ENCODE results near the gene PPIL4.

DNA sequence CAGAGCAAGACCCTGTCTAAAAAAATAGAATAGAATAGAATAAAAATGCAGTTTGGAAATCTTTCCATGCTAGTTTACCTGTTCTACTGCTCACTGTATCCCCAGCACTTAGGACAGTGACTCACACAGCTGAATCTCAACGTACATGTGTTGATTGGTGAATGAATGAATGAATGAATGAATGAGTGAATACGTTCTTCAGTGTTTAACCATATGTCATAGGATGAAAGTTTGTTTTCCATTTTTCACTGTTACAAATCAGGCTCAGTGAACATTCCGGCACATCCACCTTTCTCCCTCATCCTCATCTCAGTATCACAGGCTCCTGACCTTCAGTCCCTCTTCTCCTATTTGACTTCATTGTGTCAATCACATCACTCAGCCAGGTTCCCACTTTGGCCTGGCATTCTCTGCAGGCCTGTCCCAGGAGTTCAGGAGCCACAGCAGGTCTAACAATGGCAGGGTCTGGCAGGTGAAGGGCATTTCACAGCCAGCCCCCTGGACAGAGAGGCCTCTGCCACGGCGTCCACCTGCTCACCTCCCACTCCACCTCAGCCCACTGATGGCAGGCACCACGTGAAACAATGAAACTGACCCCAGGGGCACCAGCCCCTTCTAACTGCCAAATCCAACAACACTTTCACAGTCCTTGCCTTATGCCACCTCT, 68.9 kb downstream of the PPIL4 start:
- TF ChIP-seq POLR2A (IDR thresholded peaks at IDR 0.05) (no peak), POLR2AphosphoS5 (IDR thresholded peaks at IDR 0.05) (no peak), EP300 (IDR thresholded peaks at IDR 0.05; ENCODE audit: low read depth) (no peak)
- TF ChIP-seq, protein P1, sequence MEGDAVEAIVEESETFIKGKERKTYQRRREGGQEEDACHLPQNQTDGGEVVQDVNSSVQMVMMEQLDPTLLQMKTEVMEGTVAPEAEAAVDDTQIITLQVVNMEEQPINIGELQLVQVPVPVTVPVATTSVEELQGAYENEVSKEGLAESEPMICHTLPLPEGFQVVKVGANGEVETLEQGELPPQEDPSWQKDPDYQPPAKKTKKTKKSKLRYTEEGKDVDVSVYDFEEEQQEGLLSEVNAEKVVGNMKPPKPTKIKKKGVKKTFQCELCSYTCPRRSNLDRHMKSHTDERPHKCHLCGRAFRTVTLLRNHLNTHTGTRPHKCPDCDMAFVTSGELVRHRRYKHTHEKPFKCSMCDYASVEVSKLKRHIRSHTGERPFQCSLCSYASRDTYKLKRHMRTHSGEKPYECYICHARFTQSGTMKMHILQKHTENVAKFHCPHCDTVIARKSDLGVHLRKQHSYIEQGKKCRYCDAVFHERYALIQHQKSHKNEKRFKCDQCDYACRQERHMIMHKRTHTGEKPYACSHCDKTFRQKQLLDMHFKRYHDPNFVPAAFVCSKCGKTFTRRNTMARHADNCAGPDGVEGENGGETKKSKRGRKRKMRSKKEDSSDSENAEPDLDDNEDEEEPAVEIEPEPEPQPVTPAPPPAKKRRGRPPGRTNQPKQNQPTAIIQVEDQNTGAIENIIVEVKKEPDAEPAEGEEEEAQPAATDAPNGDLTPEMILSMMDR (IDR thresholded peaks at IDR 0.05) = no peak

Data from transverse colon (tissue), 4 donors.